ENCODE data around the gene ARL3.

- TF ChIP-seq POLR2A (IDR thresholded peaks at IDR 0.05; ENCODE audit: low read length) (no peak), GATA1 (IDR thresholded peaks at IDR 0.05; ENCODE audit: low read depth, low read length) (no peak)
Observed at GRCh38 chr10:102727037-102727818, 13.0 kb upstream of the ARL3 start.

Measured in erythroblast (primary cell).